HCT116 (cell line): ENCODE measurements around the gene CTSL. TPM values are rescaled to one million over a fixed set of nuclear protein-coding genes. Genes with fewer than 3 reads are reported as not detected.
A peak's percentile ranks its signal among the peaks of the same experiment; 100 is the strongest.

Experiments used
- ATAC-seq: fragments of 200-7000 bp; cut with Tn5 transposase; 2 replicates; pipeline ENCODE4 v1.9.1; 2020; ENCODE audit warnings: mild to moderate bottlenecking, moderate library complexity
- BruUV-seq: library from RNA; stranded (reverse); fragments of 400-500 nt; replicated peaks from 2 replicates; lab custom pipeline; 2021; lab: Mats Ljungman, UMichigan
- CTCF ChIA-PET: fragments of 300-600 bp; sonication (Branson Sonifier 250); formaldehyde crosslinking; loops from one replicate; lab custom pipeline; 2021; ENCODE audit warnings: antibody characterized with exemption; lab: Charles Lee
- POLR2A ChIA-PET: fragments of 300-600, 350-600 bp; sonication (Branson Sonifier 250); formaldehyde crosslinking; loops from one replicate; lab custom pipeline; 2021; ENCODE audit warnings: antibody characterized with exemption; lab: Charles Lee
- RAD21 ChIA-PET, 2 experiments: fragments of 300-600 bp; sonication (Branson Sonifier 250); formaldehyde crosslinking; loops; one replicate each; lab custom pipeline; 2023; ENCODE audit warnings: low total read pairs in 2 of 2; ENCODE audit not compliant: uncharacterized antibody in 2 of 2, unreplicated experiment in 2 of 2, low non-redundant PET in 1 of 2; lab: Charles Lee
- DNase-seq: peaks from one replicate; pipeline ENCODE4 v3.0.0-alpha.2; 2010; ENCODE audit warnings: low read depth, low spot score
- H2AFZ ChIP-seq: fragments of 200-600 bp; shearing (Covaris generic), sonication (generic); 2 replicates; pipeline ENCODE4 v1.6.1; 2017; ENCODE audit warnings: low read depth, mixed run types, mixed read lengths, antibody characterized with exemption, low read length; ENCODE audit not compliant: poor library complexity, severe bottlenecking
- H3K27ac ChIP-seq: 2 replicates; pipeline ENCODE4 v1.5.1; 2012; ENCODE audit warnings: low read depth, low read length
- H3K27me3 ChIP-seq: fragments of 200-600 bp; sonication (generic); 2 replicates; pipeline ENCODE4 v1.6.1; 2016; ENCODE audit warnings: mixed run types, low read length, mixed read lengths; ENCODE audit not compliant: insufficient read depth
- H3K36me3 ChIP-seq, 2 experiments: fragments of 200-500 bp in 1 of 2; fragments of 200-600 bp in 1 of 2; sonication (Bioruptor generic) in 1 of 2; sonication (generic) in 1 of 2; 2 replicates each; pipeline versions ENCODE4 v1.5.1 to v1.6.1; 2014 to 2016; ENCODE audit warnings: low read length in 2 of 2, inconsistent platforms in 1 of 2, mixed read lengths in 1 of 2, mixed run types in 1 of 2; ENCODE audit not compliant: insufficient read depth in 2 of 2, control insufficient read depth in 1 of 2
- H3K4me1 ChIP-seq, 2 experiments: fragments of 200-600 bp in 1 of 2; sonication (generic) in 1 of 2; 2 replicates each; pipeline versions ENCODE4 v1.5.1 to v1.6.1; 2012 to 2017; ENCODE audit warnings: low read length in 2 of 2, inconsistent platforms in 1 of 2, mild to moderate bottlenecking in 1 of 2, mixed read lengths in 1 of 2, mixed run types in 1 of 2, moderate library complexity in 1 of 2; ENCODE audit not compliant: insufficient read depth in 2 of 2, control insufficient read depth in 1 of 2
- H3K4me2 ChIP-seq: fragments of 200-600 bp; sonication (generic); 2 replicates; pipeline ENCODE4 v1.6.1; 2017; ENCODE audit warnings: mixed run types, low read length, mixed read lengths
- H3K4me3 ChIP-seq, 2 experiments: fragments of 200-600 bp in 1 of 2; sonication (generic) in 1 of 2; replicated peaks in 1 of 2; 2 replicates each; pipeline ENCODE4 v1.5.1; 2011 to 2016; ENCODE audit warnings: low read length in 2 of 2, control low read depth in 1 of 2, low read depth in 1 of 2, mild to moderate bottlenecking in 1 of 2, mixed read lengths in 1 of 2, mixed run types in 1 of 2
- H3K79me2 ChIP-seq: fragments of 200-600 bp; sonication (generic); 2 replicates; pipeline ENCODE4 v1.6.1; 2017; ENCODE audit warnings: mild to moderate bottlenecking, mixed run types, low read length, moderate library complexity, mixed read lengths; ENCODE audit not compliant: insufficient read depth
- H3K9ac ChIP-seq: fragments of 200-600 bp; sonication (generic); 2 replicates; pipeline ENCODE4 v1.6.1; 2016; ENCODE audit warnings: low read length, mixed read lengths
- H3K9me2 ChIP-seq: fragments of 200-600 bp; sonication (generic), shearing (Covaris generic); 2 replicates; pipeline ENCODE4 v1.6.1; 2017; ENCODE audit warnings: mixed run types, mild to moderate bottlenecking, moderate library complexity; ENCODE audit not compliant: insufficient read depth
- H3K9me3 ChIP-seq, 2 experiments: fragments of 200-500 bp in 1 of 2; fragments of 200-600 bp in 1 of 2; sonication (Bioruptor generic) in 1 of 2; sonication (generic) in 1 of 2; 2 replicates each; pipeline ENCODE4 v1.6.1; 2014 to 2017; ENCODE audit warnings: low read length in 2 of 2, mixed read lengths in 2 of 2, inconsistent platforms in 1 of 2, low read depth in 1 of 2, mild to moderate bottlenecking in 1 of 2, mixed run types in 1 of 2, moderate library complexity in 1 of 2; ENCODE audit not compliant: control insufficient read depth in 1 of 2, insufficient read depth in 1 of 2
- H4K20me1 ChIP-seq: fragments of 200-600 bp; sonication (generic), shearing (Covaris generic); 2 replicates; pipeline ENCODE4 v1.6.1; 2017; ENCODE audit warnings: mixed run types, mild to moderate bottlenecking, moderate library complexity; ENCODE audit not compliant: insufficient read depth
- CBX3 ChIP-seq: IDR thresholded peaks from 2 replicates; pipeline ENCODE4 v1.6.1; 2012; ENCODE audit warnings: low read depth
- RAD21 ChIP-seq: IDR thresholded peaks from 2 replicates; pipeline ENCODE4 v1.6.1; 2012; ENCODE audit warnings: low read depth, mild to moderate bottlenecking
- intact Hi-C: fragments of 100-400 bp; cut with micrococcal nuclease; formaldehyde crosslinking; loops from 2 replicates; pipeline ENCODE4 v1.10.0; 2022
- total RNA-seq: library from RNA; stranded (reverse); gene quantifications from one replicate; pipeline ENCODE4 v1.2.1, GENCODE V29; 2021; ENCODE audit not compliant: unreplicated experiment
- TF ChIP-seq, protein P1 (sequence below), 3 experiments: fragments of 200-600 bp in 1 of 3; sonication (generic) in 1 of 3; IDR thresholded peaks in 2 of 3; conservative IDR thresholded peaks in 1 of 3; 2 replicates each; pipeline ENCODE4 v1.5.1; 2012 to 2017; ENCODE audit warnings: low read depth in 2 of 3, low read length in 2 of 3, antibody characterized with exemption in 1 of 3, borderline replicate concordance in 1 of 3, control low read depth in 1 of 3, mild to moderate bottlenecking in 1 of 3, mixed read lengths in 1 of 3, mixed run types in 1 of 3, moderate library complexity in 1 of 3; ENCODE audit not compliant: insufficient read depth in 1 of 3

CTSL gene
- total RNA-seq, 1 experiment from 2014 or later, result 63.1 TPM

- TF ChIP-seq, protein P1, sequence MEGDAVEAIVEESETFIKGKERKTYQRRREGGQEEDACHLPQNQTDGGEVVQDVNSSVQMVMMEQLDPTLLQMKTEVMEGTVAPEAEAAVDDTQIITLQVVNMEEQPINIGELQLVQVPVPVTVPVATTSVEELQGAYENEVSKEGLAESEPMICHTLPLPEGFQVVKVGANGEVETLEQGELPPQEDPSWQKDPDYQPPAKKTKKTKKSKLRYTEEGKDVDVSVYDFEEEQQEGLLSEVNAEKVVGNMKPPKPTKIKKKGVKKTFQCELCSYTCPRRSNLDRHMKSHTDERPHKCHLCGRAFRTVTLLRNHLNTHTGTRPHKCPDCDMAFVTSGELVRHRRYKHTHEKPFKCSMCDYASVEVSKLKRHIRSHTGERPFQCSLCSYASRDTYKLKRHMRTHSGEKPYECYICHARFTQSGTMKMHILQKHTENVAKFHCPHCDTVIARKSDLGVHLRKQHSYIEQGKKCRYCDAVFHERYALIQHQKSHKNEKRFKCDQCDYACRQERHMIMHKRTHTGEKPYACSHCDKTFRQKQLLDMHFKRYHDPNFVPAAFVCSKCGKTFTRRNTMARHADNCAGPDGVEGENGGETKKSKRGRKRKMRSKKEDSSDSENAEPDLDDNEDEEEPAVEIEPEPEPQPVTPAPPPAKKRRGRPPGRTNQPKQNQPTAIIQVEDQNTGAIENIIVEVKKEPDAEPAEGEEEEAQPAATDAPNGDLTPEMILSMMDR (IDR thresholded peaks at IDR 0.05 in 2 of 3, conservative IDR thresholded peaks at IDR 0.05 in 1 of 3; ENCODE audit: borderline replicate concordance in 1 of 3, insufficient read depth in 1 of 3, low read depth in 2 of 3, low read length in 2 of 3), result no peak
- TF ChIP-seq RAD21, result no peak
Observed at GRCh38 chr9:87711857-87712800, 13.8 kb upstream of the CTSL start (continued).

DNA sequence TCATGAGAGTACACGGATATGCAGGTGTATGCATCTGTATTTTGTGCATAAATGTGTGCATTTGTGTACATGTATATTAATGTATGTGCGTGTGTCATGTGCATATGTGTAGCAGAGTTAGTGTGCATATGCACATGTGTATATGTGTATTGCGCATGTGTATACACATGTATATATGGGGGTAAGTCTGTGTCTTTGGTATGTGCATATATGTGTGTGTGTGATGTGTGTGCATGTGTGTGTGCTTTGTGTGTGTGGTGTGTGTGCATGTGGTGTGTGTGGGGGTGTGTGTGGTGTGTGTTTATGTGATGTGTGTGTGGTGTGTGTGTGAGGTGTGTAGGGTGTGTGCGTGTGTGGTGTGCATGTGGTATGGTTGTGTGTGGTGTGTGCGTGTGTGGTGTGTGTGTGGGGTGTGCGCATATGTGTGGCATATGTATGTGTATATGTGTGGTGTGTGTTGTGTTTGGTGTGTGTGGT, 13.1 kb upstream of the CTSL start:
- BruUV-seq, result no TSS peak
- peak overlapping the region; percentile 82 for H3K4me2 ChIP-seq
- 0 out of 2 replicates have a peak overlapping the region, but pooled peaks have one; percentile 4 for H3K27ac ChIP-seq
- peaks cover 2 to 28% of the 10 kb centered on the region in 2 experiments; a peak in 2 of 4 replicates for H3K4me1 ChIP-seq
- H3K27me3 ChIP-seq, result no peaks in the 10 kb centered on the region
- ChIA-PET POLR2A (no interaction called here), CTCF (no interaction called here), RAD21 (no interaction called here)
- no peaks in the 10 kb centered on the region for H3K9me2 ChIP-seq
- no peaks in the 10 kb centered on the region for H3K36me3 ChIP-seq
- H3K9me3 ChIP-seq, result no peaks in the 10 kb centered on the region
- DNase-seq (no peak), ATAC-seq (0 out of 2 replicates have a peak, but pooled peaks have one; percentile 9)
- H3K9ac ChIP-seq, result 0 out of 2 replicates have a peak overlapping the region, but pooled peaks have one; percentile 48
- intact Hi-C loops, result no loop called here
- H4K20me1 ChIP-seq, result no peaks in the 10 kb centered on the region
- H3K79me2 ChIP-seq, result no peaks in the 10 kb centered on the region
- no peak for TF ChIP-seq RAD21
- peak; percentile 6; the same call in 1 of the 2 replicates for TF ChIP-seq CBX3
- no peak overlapping the region for H2AFZ ChIP-seq
- peak overlapping the region in 1 of 2 experiments; percentile 48; a peak in 1 of 4 replicates for H3K4me3 ChIP-seq
